D721Med (cell line): ENCODE measurements around the gene STARD3NL.
"Not testable (repeated sequence)": the region's sequence is repeated elsewhere in the genome, so short reads cannot be mapped to it uniquely, and the experiment has no call there.

Source experiments
- DNase-seq: peaks from one replicate; pipeline ENCODE4 v3.0.0; 2011; ENCODE audit warnings: low spot score; ENCODE audit not compliant: insufficient read length
- FAIRE-seq: peaks from 2 replicates; lab custom pipeline; 2011; peaks lifted over from hg19 to GRCh38; lab: Jason Lieb, UNC
- CTCF ChIP-seq: IDR thresholded peaks from 2 replicates; pipeline ENCODE4 v1.5.1; 2012; ENCODE audit warnings: mild to moderate bottlenecking, control low read depth; ENCODE audit not compliant: insufficient read depth; ENCODE audit errors: missing control alignments

The STARD3NL gene

GRCh38 chr7:38235606-38236005 is 57.6 kb downstream of the STARD3NL start:
- no peak for FAIRE-seq

GRCh38 chr7:38239129-38239528 is 61.1 kb downstream of the STARD3NL start:
- FAIRE-seq, DNase-seq: not testable (repeated sequence)

More at GRCh38 chr7:38235606-38236005, 57.6 kb downstream of the STARD3NL start:
- DNase-seq: no peak
- no peak for TF ChIP-seq CTCF

- FAIRE-seq (no peak), DNase-seq (no peak)
- no peak for TF ChIP-seq CTCF
These were observed 63.0 kb downstream of the STARD3NL start for GRCh38 chr7:38241071-38241470.

GRCh38 chr7:38242814-38243213 is 64.8 kb downstream of the STARD3NL start:
- no peak for DNase-seq
- no peak for TF ChIP-seq CTCF
- FAIRE-seq: no peak

GRCh38 chr7:38243345-38243744 is 65.3 kb downstream of the STARD3NL start:
- FAIRE-seq, DNase-seq: not testable (repeated sequence)

- TF ChIP-seq CTCF: no peak
- FAIRE-seq (no peak), DNase-seq (no peak)
These were observed 66.5 kb downstream of the STARD3NL start for GRCh38 chr7:38244516-38244915.

DNA sequence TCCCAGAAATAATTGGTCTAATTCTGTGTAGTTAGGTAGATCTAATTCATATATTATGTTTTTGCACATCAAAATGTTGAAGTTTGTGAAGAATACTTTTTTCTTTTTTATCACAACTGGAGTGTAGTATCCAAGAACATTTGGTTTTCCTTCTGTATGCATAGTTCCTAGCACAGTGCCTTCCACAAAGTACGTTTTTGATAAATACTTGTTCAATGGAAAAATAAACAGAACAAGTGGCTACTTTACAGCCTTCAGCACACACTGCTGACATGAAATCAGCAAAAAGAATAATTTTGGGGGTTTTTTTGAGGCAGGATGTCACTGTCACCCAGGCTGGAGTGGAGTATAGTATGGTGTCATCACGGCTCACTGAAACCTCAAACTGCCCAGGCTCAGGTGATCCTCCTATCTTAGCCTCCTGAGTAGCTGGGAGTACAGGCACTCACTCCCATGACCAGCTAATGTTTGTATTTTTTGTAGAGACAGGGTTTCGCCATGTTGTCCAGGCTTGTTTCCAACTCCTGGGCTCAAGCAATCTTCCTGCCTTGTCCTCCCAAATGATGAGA is 67.4 kb downstream of the STARD3NL start:
- TF ChIP-seq CTCF: no peak
- FAIRE-seq (no peak), DNase-seq (no peak)

GRCh38 chr7:38248069-38248567 is 70.1 kb downstream of the STARD3NL start:
- no peak for FAIRE-seq
- TF ChIP-seq CTCF: no peak
- DNase-seq: no peak

GRCh38 chr7:38249849-38250248 is 71.8 kb downstream of the STARD3NL start:
- peak; percentile 16 for FAIRE-seq

More at GRCh38 chr7:38249849-38250248, 71.8 kb downstream of the STARD3NL start:
- DNase-seq: not testable (repeated sequence)
